Measurements from ENCODE around the gene RASSF8.

The RASSF8 gene

GRCh38 chr12:26108915-26109314, 150.4 kb downstream of the RASSF8 start:
- DNase-seq (ENCODE audit: low spot score): no peak

- no peak for DNase-seq (ENCODE audit: low spot score)
Observed at GRCh38 chr12:26109343-26109881, 150.9 kb downstream of the RASSF8 start.

- no peak for DNase-seq (ENCODE audit: low spot score)
Observed at GRCh38 chr12:26112232-26112631, 153.8 kb downstream of the RASSF8 start.

GRCh38 chr12:26112703-26113147, 154.2 kb downstream of the RASSF8 start:
- DNase-seq (ENCODE audit: low spot score): peak; percentile 80

GRCh38 chr12:26113181-26113654, 154.7 kb downstream of the RASSF8 start:
- DNase-seq (ENCODE audit: low spot score): no peak

GRCh38 chr12:26113853-26114719, 155.6 kb downstream of the RASSF8 start:
- DNase-seq (ENCODE audit: low spot score): peak; percentile 99

- DNase-seq (ENCODE audit: low spot score): no peak
Observed at GRCh38 chr12:26114720-26115401, 156.4 kb downstream of the RASSF8 start.

- DNase-seq (ENCODE audit: low spot score): no peak
Observed at GRCh38 chr12:26116829-26117715, 158.6 kb downstream of the RASSF8 start.

GRCh38 chr12:26118308-26118707, 159.8 kb downstream of the RASSF8 start:
- no peak for DNase-seq (ENCODE audit: low spot score)

GRCh38 chr12:26119391-26119989, 161.0 kb downstream of the RASSF8 start:
- DNase-seq (ENCODE audit: low spot score): peak; percentile 79

GRCh38 chr12:26120561-26121274, 162.2 kb downstream of the RASSF8 start:
- no peak for DNase-seq (ENCODE audit: low spot score)

GRCh38 chr12:26121323-26122060, 163.0 kb downstream of the RASSF8 start:
- DNase-seq (ENCODE audit: low spot score): no peak

GRCh38 chr12:26122061-26122680, 163.7 kb downstream of the RASSF8 start:
- no peak for DNase-seq (ENCODE audit: low spot score)

GRCh38 chr12:26122681-26123481, 164.4 kb downstream of the RASSF8 start:
- no peak for DNase-seq (ENCODE audit: low spot score)

GRCh38 chr12:26123482-26123980, 165.0 kb downstream of the RASSF8 start:
- DNase-seq (ENCODE audit: low spot score): no peak

GRCh38 chr12:26124446-26125399, 166.2 kb downstream of the RASSF8 start, which contains the start of gene BHLHE41:
BHLHE41 (minus strand) TSS chr12:26125037; CDS start chr12:26124779, 258 bp downstream.
- DNase-seq (ENCODE audit: low spot score): peak; percentile 81
